PC-3 (cell line): ENCODE data around the gene AGBL1. TPM values are rescaled to one million over a fixed set of nuclear protein-coding genes. Genes with fewer than 3 reads are reported as not detected.

Experiments
- ATAC-seq: fragments of 200-7000 bp; cut with Tn5 transposase; 2 replicates; pipeline ENCODE4 v1.9.1; 2020; ENCODE audit warnings: mild to moderate bottlenecking, moderate library complexity
- BruUV-seq: library from RNA; stranded (reverse); fragments of 400-500 nt; replicated peaks from 2 replicates; lab custom pipeline; 2021; lab: Mats Ljungman, UMichigan
- CTCF ChIA-PET: fragments of 300-600 bp; sonication (Branson Sonifier 250); formaldehyde crosslinking; loops from one replicate; lab custom pipeline; 2022; ENCODE audit warnings: antibody characterized with exemption; lab: Charles Lee
- POLR2A ChIA-PET: fragments of 300-600 bp; sonication (Branson Sonifier 250); formaldehyde crosslinking; loops from one replicate; lab custom pipeline; 2022; ENCODE audit warnings: antibody characterized with exemption; ENCODE audit not compliant: unreplicated experiment; lab: Charles Lee
- DNase-seq: peaks from one replicate; pipeline ENCODE4 v3.0.0-alpha.2; 2015
- H2AFZ ChIP-seq: fragments of 300-600 bp; sonication (generic); 2 replicates; pipeline ENCODE4 v1.6.0; 2016; ENCODE audit warnings: antibody characterized with exemption, low read length
- H3F3A ChIP-seq: fragments of 300-600 bp; sonication (generic); one replicate; pipeline ENCODE4 v1.6.0; 2017; ENCODE audit warnings: antibody characterized with exemption, low read length, control low read depth, mild to moderate bottlenecking; ENCODE audit not compliant: unreplicated experiment
- H3K27ac ChIP-seq: fragments of 300-600 bp; sonication (generic); 2 replicates; pipeline ENCODE4 v1.5.1; 2016; ENCODE audit warnings: mild to moderate bottlenecking, low read length
- H3K27me3 ChIP-seq: fragments of 300-600 bp; sonication (generic); 2 replicates; pipeline ENCODE4 v1.6.1; 2016; ENCODE audit warnings: low read length, mixed read lengths
- H3K36me3 ChIP-seq: fragments of 300-600 bp; sonication (generic); 2 replicates; pipeline ENCODE4 v1.6.1; 2016; ENCODE audit warnings: low read depth, mixed run types, low read length, mixed read lengths
- H3K4me1 ChIP-seq: fragments of 300-600 bp; sonication (generic); 2 replicates; pipeline ENCODE4 v1.5.1; 2016; ENCODE audit warnings: low read length; ENCODE audit not compliant: insufficient read depth
- H3K4me2 ChIP-seq: fragments of 300-600 bp; sonication (generic); 2 replicates; pipeline ENCODE4 v1.6.0; 2016; ENCODE audit warnings: low read length
- H3K4me3 ChIP-seq: fragments of 300-600 bp; sonication (generic); 2 replicates; pipeline ENCODE4 v1.5.1; 2016; ENCODE audit warnings: mild to moderate bottlenecking, low read length, mixed read lengths
- H3K79me2 ChIP-seq: fragments of 300-600 bp; sonication (generic); 2 replicates; pipeline ENCODE4 v1.6.1; 2017; ENCODE audit warnings: low read length, mixed read lengths
- H3K9ac ChIP-seq: fragments of 300-600 bp; sonication (generic); 2 replicates; pipeline ENCODE4 v1.6.0; 2016; ENCODE audit warnings: mild to moderate bottlenecking, low read length
- H3K9me2 ChIP-seq: fragments of 300-600 bp; sonication (generic); replicated peaks from 2 replicates; pipeline ENCODE4 v1.6.1; 2016; ENCODE audit warnings: mixed run types, low read length, mixed read lengths
- H3K9me3 ChIP-seq: fragments of 300-600 bp; sonication (generic); 2 replicates; pipeline ENCODE4 v1.6.1; 2016; ENCODE audit warnings: low read length, mixed read lengths
- H4K20me1 ChIP-seq: fragments of 300-600 bp; sonication (generic); 2 replicates; pipeline ENCODE4 v1.6.1; 2016; ENCODE audit warnings: low read length, mixed read lengths
- CTCF ChIP-seq: fragments of 300-600 bp; sonication (generic); conservative IDR thresholded peaks from 2 replicates; pipeline ENCODE4 v1.5.1; 2017; ENCODE audit warnings: antibody characterized with exemption, low read depth, mild to moderate bottlenecking, low read length
- EZH2 ChIP-seq: fragments of 300-600 bp; sonication (generic); IDR thresholded peaks from one replicate; pipeline ENCODE4 v1.6.1; 2017; ENCODE audit warnings: antibody characterized with exemption, mild to moderate bottlenecking, low read length; ENCODE audit not compliant: unreplicated experiment
- EZH2phosphoT487 ChIP-seq: fragments of 300-600 bp; sonication (generic); IDR thresholded peaks from 2 replicates; pipeline ENCODE4 v1.6.1; 2018; ENCODE audit warnings: mild to moderate bottlenecking, antibody characterized with exemption, low read length, borderline replicate concordance
- intact Hi-C: fragments of 100-400 bp; cut with micrococcal nuclease; formaldehyde crosslinking; loops from 2 replicates; pipeline ENCODE4 v1.9.0; 2023
- total RNA-seq: library from RNA; depleted of rRNA; stranded (reverse); fragments of >200 nt; gene quantifications from 2 replicates; pipeline ENCODE4 v1.2.3, GENCODE V29; 2014

Gene AGBL1
- total RNA-seq, 1 experiment from 2014 or later = not detected

- no peak for DNase-seq
- H3K9me3 ChIP-seq = 0 out of 2 replicates have a peak, but pooled peaks cover 5% of the 10 kb centered on the region
- no peaks in the 10 kb centered on the region for H3K9me2 ChIP-seq
- no peak overlapping the region for H3K9ac ChIP-seq
- no peaks in the 10 kb centered on the region for H3K4me1 ChIP-seq
- no peak overlapping the region for H3K4me2 ChIP-seq
- H4K20me1 ChIP-seq = no peaks in the 10 kb centered on the region
- H3K27ac ChIP-seq = no peak overlapping the region
- BruUV-seq = no TSS peak
- no peaks in the 10 kb centered on the region for H3K79me2 ChIP-seq
- no peaks in the 10 kb centered on the region for H3K36me3 ChIP-seq
- no peak for ATAC-seq
- ChIA-PET POLR2A (no interaction called here), CTCF (no interaction called here)
- TF ChIP-seq EZH2 (no peak), CTCF (no peak), EZH2phosphoT487 (no peak)
- intact Hi-C loops = no loop called here
- no peaks in the 10 kb centered on the region for H3F3A ChIP-seq
- H3K27me3 ChIP-seq = no peaks in the 10 kb centered on the region
- H3K4me3 ChIP-seq = no peak overlapping the region
- H2AFZ ChIP-seq = no peak overlapping the region
Observed at GRCh38 chr15:86355361-86355760, 275.7 kb downstream of the AGBL1 start.

GRCh38 chr15:86355801-86356200 is 276.1 kb downstream of the AGBL1 start:
- no peak overlapping the region for H3K4me3 ChIP-seq
- no peaks in the 10 kb centered on the region for H4K20me1 ChIP-seq
- intact Hi-C loops = no loop called here
- BruUV-seq = no TSS peak
- no peak for ATAC-seq
- H3K27ac ChIP-seq = no peak overlapping the region
- H3K9me2 ChIP-seq = no peaks in the 10 kb centered on the region
- TF ChIP-seq CTCF = no peak
- TF ChIP-seq EZH2 = no peak
- no peak for TF ChIP-seq EZH2phosphoT487
- H3K79me2 ChIP-seq = no peaks in the 10 kb centered on the region
- no peaks in the 10 kb centered on the region for H3K36me3 ChIP-seq
- H3K9me3 ChIP-seq = 0 out of 2 replicates have a peak, but pooled peaks cover 8% of the 10 kb centered on the region
- CTCF ChIA-PET = no interaction called here
- H3K4me2 ChIP-seq = no peak overlapping the region
- no peaks in the 10 kb centered on the region for H3F3A ChIP-seq
- H3K9ac ChIP-seq = no peak overlapping the region
- no peak for DNase-seq
- H3K27me3 ChIP-seq = no peaks in the 10 kb centered on the region
- H2AFZ ChIP-seq = no peak overlapping the region
- H3K4me1 ChIP-seq = no peaks in the 10 kb centered on the region
- POLR2A ChIA-PET = no interaction called here

GRCh38 chr15:86362555-86362954 is 282.9 kb downstream of the AGBL1 start:
- no peak overlapping the region for H2AFZ ChIP-seq
- POLR2A ChIA-PET = no interaction called here
- H3K9me3 ChIP-seq = 0 out of 2 replicates have a peak, but pooled peaks cover 8% of the 10 kb centered on the region

More at GRCh38 chr15:86362555-86362954, 282.9 kb downstream of the AGBL1 start:
- CTCF ChIA-PET = no interaction called here
- H3K9me2 ChIP-seq = no peaks in the 10 kb centered on the region
- BruUV-seq = no TSS peak
- H4K20me1 ChIP-seq = no peaks in the 10 kb centered on the region
- no peaks in the 10 kb centered on the region for H3F3A ChIP-seq
- H3K4me2 ChIP-seq = no peak overlapping the region
- no peaks in the 10 kb centered on the region for H3K79me2 ChIP-seq
- no peaks in the 10 kb centered on the region for H3K27me3 ChIP-seq
- no peak overlapping the region for H3K9ac ChIP-seq
- no peak for TF ChIP-seq EZH2
- no peak for TF ChIP-seq EZH2phosphoT487
- no peak for TF ChIP-seq CTCF
- no peak overlapping the region for H3K4me3 ChIP-seq
- DNase-seq = peak; percentile 34
- no peaks in the 10 kb centered on the region for H3K36me3 ChIP-seq
- no peak overlapping the region for H3K27ac ChIP-seq
- no peaks in the 10 kb centered on the region for H3K4me1 ChIP-seq
- intact Hi-C loops = no loop called here
- no peak for ATAC-seq
